Measurements from ENCODE around the gene MINDY4.

The MINDY4 gene

GRCh38 chr7:30905078-30906012, 134.1 kb downstream of the MINDY4 start:
- H3K4me3 ChIP-seq (ENCODE audit: low read depth, low read length): no peak overlapping the region
- DNase-seq (ENCODE audit: low read depth, low spot score): no peak
- no peak for TF ChIP-seq CTCF (IDR thresholded peaks at IDR 0.05; ENCODE audit: low read depth, low read length)
- in situ Hi-C loops (cut with HindIII; ENCODE audit: low sequenced_read_pairs): no loop called here

- no peak overlapping the region for H3K4me3 ChIP-seq (ENCODE audit: low read depth, low read length)
- in situ Hi-C loops (cut with HindIII; ENCODE audit: low sequenced_read_pairs): no loop called here
- no peak for DNase-seq (ENCODE audit: low read depth, low spot score)
- TF ChIP-seq CTCF (IDR thresholded peaks at IDR 0.05; ENCODE audit: low read depth, low read length): no peak
Measured at GRCh38 chr7:30906014-30906413, 134.8 kb downstream of the MINDY4 start.

GRCh38 chr7:30906515-30907240, 135.5 kb downstream of the MINDY4 start:
- no peak overlapping the region for H3K4me3 ChIP-seq (ENCODE audit: low read depth, low read length)
- in situ Hi-C loops (cut with HindIII; ENCODE audit: low sequenced_read_pairs): no loop called here
- DNase-seq (ENCODE audit: low read depth, low spot score): no peak
- no peak for TF ChIP-seq CTCF (IDR thresholded peaks at IDR 0.05; ENCODE audit: low read depth, low read length)

- DNase-seq (ENCODE audit: low read depth, low spot score): no peak
Measured at GRCh38 chr7:30907527-30908267, 136.5 kb downstream of the MINDY4 start.

GRCh38 chr7:30908681-30909080, 137.5 kb downstream of the MINDY4 start:
- no peak for DNase-seq (ENCODE audit: low read depth, low spot score)
- in situ Hi-C loops (cut with HindIII; ENCODE audit: low sequenced_read_pairs): no loop called here
- no peak overlapping the region for H3K4me3 ChIP-seq (ENCODE audit: low read depth, low read length)
- peak; percentile 38 for TF ChIP-seq CTCF (IDR thresholded peaks at IDR 0.05; ENCODE audit: low read depth, low read length)

More at GRCh38 chr7:30907527-30908267, 136.5 kb downstream of the MINDY4 start:
- TF ChIP-seq CTCF (IDR thresholded peaks at IDR 0.05; ENCODE audit: low read depth, low read length): no peak
- no peak overlapping the region for H3K4me3 ChIP-seq (ENCODE audit: low read depth, low read length)
- in situ Hi-C loops (cut with HindIII; ENCODE audit: low sequenced_read_pairs): no loop called here

- DNase-seq (ENCODE audit: low read depth, low spot score): no peak
- no peak for TF ChIP-seq CTCF (IDR thresholded peaks at IDR 0.05; ENCODE audit: low read depth, low read length)
- in situ Hi-C loops (cut with HindIII; ENCODE audit: low sequenced_read_pairs): no loop called here
- no peak overlapping the region for H3K4me3 ChIP-seq (ENCODE audit: low read depth, low read length)
Measured at GRCh38 chr7:30909431-30909830, 138.2 kb downstream of the MINDY4 start.

Data from astrocyte of the spinal cord (primary cell).